GM18907 (cell line): ENCODE measurements around the gene BBS7.

Experiments used
- ATAC-seq: cut with Tn5 transposase; IDR thresholded peaks from one replicate; pipeline ENCODE4 v1.9.1; 2021; ENCODE audit warnings: mild to moderate bottlenecking, moderate library complexity; ENCODE audit not compliant: unreplicated experiment

Gene BBS7, protein sequence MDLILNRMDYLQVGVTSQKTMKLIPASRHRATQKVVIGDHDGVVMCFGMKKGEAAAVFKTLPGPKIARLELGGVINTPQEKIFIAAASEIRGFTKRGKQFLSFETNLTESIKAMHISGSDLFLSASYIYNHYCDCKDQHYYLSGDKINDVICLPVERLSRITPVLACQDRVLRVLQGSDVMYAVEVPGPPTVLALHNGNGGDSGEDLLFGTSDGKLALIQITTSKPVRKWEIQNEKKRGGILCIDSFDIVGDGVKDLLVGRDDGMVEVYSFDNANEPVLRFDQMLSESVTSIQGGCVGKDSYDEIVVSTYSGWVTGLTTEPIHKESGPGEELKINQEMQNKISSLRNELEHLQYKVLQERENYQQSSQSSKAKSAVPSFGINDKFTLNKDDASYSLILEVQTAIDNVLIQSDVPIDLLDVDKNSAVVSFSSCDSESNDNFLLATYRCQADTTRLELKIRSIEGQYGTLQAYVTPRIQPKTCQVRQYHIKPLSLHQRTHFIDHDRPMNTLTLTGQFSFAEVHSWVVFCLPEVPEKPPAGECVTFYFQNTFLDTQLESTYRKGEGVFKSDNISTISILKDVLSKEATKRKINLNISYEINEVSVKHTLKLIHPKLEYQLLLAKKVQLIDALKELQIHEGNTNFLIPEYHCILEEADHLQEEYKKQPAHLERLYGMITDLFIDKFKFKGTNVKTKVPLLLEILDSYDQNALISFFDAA

DNA sequence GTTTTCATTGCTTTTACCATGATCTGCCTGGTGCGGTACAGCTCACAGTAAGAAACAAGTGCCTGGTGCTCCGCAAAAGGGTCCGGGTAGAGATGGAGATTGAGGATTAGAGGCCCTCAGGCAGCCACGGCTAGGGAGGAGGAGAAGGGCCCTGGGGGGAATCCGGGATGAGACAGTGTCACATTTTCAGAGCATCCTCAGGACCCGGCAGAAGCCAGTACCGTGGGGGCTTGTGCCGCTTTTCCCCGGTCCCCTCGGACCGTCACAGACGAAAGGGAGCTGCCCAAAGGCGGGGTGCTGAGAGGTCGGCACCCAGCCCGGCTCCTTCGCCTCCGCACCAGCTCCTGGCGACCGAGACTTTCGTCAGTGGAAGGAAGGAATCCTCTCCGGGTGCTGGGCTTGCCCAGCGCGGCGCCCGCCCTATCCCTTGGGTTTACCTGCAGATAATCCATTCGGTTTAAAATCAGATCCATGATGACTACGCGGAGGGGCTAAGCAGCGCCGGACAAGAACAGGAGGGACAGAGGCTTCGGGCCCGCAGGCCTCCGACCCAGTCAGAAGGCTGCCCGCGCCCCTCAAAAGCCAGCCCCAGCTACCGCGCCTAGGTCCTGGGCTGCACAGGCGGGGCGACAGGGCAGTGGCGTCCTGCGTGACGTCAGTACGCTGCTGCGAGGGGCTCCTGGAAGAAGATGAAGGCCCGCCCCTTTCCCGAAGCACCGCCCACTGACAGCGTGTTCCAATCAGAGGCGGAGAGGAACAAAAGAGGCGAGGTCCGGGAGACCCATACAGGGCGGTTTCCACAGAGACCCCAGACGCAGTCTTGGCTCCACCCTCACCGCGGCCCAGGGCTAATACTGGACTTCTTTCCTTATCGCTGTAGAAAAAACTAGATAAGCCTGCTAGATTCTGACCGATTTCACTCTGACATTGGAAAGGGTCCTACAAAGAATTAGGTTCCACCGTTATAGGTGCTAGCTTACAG, at the start of gene BBS7:
TSS of gene BBS7 (minus strand) at position 634 of the 982 bp plus-strand sequence. CDS start at position 473, 161 bp downstream.
- peak; percentile 100 for ATAC-seq

DNA sequence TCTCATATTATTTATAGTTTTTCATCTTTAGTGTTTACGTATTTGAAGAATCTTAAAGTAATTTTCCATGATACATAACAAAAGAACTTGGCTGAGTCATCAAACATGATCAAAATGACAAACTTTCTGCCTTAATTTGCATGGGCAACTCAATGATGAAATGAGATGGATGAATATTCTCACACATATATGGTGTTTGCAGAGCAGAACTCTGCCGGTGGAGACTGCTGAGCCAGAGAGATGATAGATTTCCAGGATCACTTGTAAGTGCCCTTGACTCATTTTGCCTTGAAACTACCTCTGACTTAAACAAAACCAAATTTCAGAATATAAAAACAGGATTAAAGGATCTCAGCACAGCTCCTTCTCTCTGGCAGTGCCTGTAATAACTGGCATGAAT, 43.4 kb upstream of the BBS7 start:
- no peak for ATAC-seq

DNA sequence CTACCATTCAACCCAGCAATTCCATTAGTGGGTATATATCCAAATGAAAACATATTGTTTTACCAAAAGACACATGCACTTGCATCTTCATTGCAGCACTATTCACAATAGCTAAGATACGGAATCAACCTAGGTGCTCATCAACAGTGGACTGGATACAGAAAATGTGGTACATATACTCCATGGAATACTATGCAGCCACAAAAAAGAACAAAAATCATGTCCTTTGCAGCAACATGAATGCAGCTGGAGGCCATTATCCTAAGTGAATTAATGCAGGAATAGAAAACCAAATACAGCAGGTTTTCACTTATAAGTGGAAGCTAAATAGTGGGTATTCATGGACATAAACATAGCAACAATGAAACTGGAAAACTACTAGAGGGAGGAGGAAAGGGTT, 38.1 kb upstream of the BBS7 start:
- ATAC-seq: no peak

DNA sequence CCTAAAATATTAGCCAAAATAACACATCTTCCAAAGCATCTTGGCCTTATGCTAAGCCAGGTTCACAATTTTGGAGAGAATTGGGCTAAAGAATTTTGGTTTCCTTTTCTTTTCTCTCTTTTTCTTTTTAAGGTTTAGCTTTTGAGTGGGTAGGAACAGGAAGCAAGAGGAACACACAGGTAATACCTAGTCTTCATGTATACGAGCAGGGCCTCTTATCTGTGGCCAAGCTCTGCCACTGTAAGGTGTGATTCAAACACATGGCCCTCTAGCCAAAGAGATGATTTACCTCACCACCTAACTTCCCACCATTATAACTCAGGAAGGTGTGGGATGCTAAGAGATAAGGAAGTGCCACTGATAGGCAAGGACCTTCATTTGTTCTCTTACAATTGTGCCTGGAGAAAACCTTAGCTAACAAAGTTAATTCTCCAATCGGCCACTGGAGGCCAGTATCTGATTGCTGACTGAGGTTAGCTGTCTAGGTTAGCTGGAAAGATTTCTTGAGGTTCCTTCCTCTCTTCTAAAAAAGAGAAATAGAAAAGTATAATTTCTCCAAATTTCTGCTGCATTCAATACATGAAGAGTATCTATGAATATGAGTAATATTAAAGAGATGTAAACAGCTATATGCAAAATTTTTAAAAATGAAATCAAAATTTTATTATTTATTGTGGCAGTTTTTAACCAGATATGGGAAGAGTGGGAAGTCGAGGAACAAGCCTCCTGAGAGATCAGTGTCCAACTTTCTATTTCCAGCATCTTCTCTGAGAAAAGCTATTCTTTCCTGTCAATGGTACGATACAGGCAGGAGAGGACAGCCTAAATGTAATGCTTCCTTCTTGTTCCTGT, 30.1 kb upstream of the BBS7 start:
- peak; percentile 88 for ATAC-seq

DNA sequence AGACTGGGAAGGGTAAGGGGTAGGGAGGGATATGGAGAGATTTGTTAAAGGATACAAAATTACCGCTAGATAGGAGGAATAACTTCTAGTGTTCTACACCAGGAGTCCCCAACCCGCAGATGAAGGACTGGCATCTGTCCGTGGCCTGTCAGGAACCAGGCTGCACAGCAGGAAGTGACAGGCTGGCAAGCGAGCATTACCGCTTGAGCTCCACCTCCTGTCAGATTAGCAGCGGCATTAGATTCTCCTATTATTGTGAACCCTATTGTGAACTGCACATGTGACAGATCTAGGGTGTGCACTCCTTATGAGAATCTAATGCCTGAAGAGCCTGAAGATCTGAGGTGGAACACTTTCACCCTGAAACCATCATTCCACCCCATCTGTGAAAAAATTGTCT, 27.9 kb upstream of the BBS7 start:
- no peak for ATAC-seq

DNA sequence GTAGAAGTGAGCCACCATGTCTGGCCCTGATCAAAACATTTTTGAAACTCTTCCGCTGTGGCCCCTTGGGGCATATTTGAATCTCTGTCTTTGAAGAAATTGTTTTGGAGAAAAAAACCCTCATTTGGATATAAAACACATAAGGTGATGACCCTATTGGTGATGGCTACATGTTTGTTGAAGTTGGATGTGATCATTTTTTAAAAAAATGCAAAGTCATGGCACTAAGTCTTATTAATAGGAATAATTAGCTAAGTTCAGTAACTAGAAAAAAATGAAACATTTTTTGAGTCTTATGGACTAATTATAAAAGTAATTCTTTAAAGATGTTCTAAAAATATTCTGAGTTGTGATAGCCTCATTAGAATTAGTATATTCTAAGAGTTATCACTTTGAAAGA, 17.9 kb upstream of the BBS7 start:
- ATAC-seq: no peak

DNA sequence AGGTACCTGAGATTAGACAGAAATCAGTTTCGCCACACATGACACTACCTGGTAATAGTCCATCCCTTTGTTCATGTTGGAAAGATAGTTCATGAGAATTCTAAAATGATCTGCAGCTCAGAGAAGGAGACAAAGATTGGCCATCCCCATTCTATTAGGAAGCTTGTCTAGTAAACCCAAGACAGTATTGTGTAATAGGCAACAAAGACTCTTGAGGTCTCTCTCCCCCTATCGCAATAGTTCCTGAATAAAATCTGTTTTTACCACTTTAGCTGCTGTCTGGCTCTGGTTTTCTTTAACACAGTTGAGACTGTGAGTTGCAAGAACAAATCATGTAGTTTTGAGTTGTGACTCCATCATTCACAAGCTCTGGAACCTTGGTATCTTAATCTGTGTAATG, 14.8 kb upstream of the BBS7 start:
- ATAC-seq: no peak

DNA sequence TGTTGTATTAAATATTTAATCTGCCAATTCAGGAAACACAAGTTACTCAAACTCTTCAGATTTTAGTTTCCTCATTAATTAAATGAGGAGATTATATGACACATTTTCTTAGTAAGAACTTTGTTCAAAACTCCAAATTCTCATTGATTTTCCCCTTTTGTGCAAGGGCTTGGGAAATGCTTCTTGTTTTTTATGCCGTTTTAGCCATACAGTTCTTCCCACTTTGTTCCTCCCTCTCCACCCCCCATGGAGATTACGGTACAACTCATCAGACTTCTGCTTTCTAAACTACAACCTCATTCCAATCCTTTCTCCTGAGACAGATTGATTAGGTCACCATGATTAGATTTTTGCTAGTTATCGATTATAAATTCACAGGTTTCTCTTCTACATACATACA, 10.9 kb upstream of the BBS7 start:
- no peak for ATAC-seq

DNA sequence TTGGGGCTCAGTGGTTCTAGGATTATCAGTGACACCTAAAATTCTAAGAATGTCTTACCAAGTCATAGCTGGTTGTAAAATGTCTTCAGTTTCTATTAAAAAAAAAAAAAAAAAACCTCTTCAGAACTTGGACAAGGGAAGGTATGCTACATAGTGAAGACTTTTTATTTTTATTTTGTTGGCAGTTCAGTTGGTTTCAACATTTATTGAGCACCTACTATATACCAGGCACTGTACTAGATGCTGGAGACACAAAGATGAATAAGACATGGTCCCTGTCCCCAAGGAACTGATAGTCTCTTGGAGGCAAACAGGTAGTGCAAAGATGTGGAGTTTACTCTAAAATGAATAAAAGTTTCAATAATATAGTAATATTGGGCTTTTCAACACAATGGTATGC, 8.9 kb upstream of the BBS7 start:
- ATAC-seq: no peak

DNA sequence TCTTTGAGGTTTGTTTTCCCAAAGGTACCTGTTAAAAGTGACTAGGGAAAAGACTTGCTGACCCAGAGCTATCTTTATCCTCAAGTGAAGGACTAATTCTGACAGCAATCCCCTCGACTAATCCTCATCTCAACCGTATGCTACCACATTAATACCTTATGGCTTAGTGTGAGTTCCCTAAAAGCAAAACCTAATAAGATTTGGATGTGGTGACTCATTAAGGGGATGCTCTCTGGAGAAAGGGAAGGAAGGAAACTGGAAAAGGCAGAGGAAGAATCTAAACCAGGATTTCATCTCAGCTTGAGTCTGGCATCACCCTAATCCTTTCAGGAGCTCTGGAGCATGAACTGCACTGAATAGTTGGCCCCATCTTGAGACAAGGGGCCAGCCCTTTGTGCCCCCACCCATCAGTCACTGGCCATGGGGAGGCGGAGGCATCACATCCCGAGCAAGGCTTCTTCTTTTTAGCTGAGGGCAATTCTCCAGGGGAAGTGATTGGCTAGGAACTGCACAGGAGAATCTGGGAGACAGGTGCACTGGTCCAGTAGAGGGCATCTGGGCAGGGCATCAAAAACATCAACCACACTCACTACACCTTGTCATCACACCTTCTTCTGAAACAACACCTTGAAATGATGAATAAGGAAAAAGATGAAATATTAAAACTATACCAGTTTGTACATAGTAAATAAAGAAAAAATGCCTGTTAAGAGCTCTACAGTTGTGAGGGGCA, 6.9 kb upstream of the BBS7 start:
- no peak for ATAC-seq

DNA sequence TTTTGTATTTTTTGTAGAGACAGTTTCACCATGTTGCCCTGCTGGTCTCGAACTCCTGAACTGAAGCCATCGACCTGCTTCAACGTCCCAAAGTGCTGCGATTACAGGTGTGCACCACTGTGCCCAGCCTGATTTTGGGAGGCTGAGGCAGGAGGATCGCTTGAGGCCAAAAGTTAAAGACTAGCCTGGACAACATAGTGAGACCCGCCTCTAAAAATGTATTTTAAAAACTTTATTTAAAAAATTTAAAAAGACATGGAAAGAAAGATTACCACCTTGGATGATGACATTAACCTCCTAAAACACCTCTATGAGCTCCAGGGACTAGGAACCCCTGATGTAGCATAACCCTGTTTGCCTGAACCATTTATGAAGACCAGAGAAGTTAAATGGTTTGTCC, 5.8 kb upstream of the BBS7 start:
- ATAC-seq: no peak

DNA sequence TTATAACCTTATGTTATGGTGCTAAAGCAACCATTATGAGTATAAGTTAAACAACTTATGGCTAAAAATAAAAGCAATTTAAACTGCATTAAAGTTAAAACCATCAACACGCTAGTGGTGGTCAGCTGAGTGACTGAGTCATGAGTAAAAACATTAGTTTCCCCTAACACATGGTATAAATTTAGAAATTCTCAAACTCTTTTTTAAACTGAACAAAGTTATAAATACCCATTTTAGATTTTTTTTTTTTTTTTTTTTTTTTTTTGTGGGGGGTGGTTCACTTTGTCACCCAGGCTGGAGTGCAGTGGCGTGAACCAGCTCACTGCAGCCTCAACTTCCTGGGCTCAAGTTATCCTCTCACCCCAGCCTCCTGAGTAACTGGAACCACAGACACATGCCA, 5.4 kb upstream of the BBS7 start:
- ATAC-seq: no peak

DNA sequence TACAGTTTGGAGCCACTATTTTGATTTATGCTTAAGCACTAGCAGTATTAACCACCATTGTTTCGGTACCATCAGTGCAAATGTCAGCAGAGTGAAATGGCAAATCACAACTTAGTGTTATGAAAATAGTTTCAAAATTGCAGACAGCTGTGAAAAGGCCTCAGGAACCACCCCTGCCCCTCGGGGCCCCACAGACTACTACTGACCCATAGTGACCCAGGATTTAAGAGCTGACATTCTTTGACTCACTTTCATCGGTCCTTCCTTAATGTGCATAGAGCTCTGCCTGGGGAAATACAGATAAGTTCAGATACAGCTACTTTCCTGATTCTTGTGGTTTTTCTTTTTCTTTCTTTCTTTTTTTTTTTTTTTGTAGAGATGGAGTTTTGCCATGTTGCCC, 3.3 kb upstream of the BBS7 start:
- no peak for ATAC-seq

DNA sequence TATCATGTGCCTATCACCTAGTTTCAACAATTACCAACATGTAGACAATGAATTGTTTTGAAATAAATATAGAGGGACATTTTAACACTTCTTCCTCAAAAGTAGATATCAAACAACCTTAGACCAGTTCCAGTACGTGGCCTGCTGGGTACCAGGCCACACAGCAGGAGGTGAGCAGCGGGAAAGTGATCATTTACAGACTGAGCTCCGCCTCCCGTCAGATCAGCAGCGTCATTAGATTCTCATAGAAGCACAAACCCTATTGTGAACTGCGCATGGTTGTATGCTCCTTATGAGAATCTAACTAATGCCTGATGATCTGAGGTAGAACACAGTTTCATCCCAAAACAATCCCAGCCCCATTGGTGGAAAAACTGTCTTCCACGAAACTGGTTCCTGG, 6.5 kb downstream of the BBS7 start:
- ATAC-seq: no peak

DNA sequence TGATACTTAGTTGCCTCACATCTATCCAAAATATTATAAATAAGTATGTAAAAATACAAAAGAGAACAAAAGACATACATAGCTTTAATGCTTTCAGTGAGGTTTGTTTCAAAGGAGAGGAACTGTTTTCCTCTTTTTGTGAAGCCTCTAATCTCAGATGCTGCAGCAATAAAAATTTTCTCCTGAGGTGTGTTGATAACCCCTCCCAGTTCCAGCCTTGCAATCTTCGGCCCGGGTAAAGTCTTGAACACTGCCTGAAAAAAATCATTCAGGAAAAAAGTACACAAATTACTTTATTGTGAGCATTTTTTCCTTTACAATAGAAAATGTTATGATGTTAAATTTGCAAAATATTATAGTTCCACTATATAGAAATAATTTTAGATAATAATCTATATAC, 8.8 kb downstream of the BBS7 start:
- no peak for ATAC-seq

DNA sequence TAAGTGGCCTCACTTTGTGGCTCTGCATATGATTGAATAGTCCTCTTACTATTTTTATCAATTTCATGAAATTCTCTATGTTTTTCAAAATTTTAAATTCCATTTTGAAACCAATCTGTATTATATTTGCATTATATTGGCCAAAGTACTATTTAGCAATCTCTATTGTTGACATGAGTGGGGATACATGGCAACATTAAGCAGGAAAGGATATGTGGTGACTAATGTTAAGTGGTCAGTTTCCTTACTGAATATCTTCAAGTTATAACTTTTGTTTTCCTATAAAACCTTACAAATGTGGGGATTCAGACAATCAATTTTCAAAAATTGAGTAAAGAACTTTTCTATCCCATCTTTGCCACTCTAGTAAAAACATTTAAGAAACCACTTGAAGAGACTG, 10.2 kb downstream of the BBS7 start:
- no peak for ATAC-seq

DNA sequence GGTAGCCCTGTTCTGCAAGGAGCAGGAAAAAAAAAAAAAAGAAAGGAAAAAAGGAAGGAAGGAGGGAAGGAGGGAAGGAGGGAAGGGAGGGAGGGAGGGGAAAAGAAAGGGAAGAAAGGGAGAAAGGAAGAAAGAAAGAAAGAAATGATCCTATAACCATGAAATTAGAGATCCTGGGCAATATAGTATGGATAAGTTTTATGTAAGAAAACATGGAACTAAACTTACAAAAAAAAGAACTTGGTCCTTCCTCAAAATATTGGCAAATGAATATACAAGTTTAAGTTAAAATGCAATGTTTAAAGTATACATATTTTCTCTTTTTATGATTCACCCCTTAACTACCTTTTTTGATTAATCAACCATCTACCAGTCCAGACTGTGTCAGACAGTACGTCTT, 18.9 kb downstream of the BBS7 start:
- ATAC-seq: no peak

DNA sequence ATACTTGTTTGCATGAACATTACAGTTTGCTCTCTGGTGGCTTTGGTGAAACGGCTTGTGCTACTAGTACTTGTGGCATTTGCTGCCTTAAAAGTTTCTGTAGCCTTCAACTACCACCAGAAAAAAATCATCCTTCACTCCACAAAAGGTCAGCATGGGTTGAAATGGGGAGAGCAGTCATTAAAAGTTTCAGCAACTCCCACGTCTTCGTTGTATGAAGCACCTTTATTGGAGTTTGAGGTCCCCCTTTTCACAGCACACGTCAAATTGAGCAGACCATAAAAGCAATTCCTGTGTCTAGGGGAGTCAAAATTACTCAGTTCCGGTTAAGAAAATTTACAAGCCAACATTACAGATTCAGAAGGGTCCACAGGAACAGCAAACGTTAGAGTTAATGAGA, 23.6 kb downstream of the BBS7 start:
- no peak for ATAC-seq

DNA sequence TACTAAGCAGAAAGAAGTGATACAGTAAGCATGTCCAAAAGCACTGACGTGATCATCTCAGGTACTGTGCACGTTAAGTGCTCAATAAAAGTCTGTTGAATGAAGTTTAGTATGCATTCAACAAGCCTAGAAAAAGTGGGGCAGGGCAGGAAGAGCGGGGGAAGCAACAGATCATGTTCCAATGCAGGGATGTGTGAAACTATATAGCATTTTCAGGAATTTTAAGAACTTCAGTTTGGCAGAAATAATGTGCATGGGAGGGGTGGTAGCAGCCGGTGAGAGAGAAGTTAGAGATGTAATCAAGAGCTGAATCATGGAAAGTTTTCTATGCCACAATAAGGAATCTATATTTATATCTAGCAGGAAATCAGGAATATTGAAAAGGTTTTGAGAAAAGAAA, 27.4 kb downstream of the BBS7 start:
- ATAC-seq: no peak

DNA sequence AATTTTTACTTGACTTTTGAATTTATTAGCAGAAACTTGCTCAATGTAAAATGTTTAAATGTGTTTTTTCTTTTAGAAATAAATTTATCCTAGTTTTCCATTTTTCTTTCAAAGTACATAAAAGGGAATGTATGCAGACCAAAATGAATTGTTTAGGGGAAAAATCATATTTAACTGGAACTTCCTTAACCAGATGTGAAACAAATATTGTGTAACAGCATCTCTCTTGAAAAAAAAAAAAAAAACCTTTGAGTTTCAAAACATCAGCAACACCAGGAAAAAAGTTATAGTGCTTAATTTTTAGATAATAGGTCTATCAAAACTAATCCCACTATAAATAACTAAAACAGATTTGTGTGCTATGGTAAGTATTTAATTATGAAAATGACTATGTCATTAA, 32.1 kb downstream of the BBS7 start:
- ATAC-seq: no peak
